OCI-LY7 (cell line): Measurements from ENCODE around the gene ZNF423.

Experiments used
- CTCF ChIP-seq: fragments of 200-600 bp; sonication (generic); conservative IDR thresholded peaks from 2 replicates; pipeline ENCODE4 v1.5.1; 2014; ENCODE audit warnings: mild to moderate bottlenecking, antibody characterized with exemption, low read length, moderate library complexity, mixed read lengths
- EZH2phosphoT487 ChIP-seq: fragments of 200-600 bp; sonication (generic); IDR thresholded peaks from 2 replicates; pipeline ENCODE4 v1.6.1; 2018; ENCODE audit warnings: low read depth, borderline replicate concordance, mild to moderate bottlenecking, mixed run types, antibody characterized with exemption, low read length, moderate library complexity, mixed read lengths

- no peak for TF ChIP-seq CTCF
- no peak for TF ChIP-seq EZH2phosphoT487
Observed at GRCh38 chr16:49860593-49860992, 4.7 kb upstream of the ZNF423 start.
